ENCODE data around the gene TBC1D19.
A peak's percentile ranks its signal among the peaks of the same experiment; 100 is the strongest.

TBC1D19 gene

GRCh38 chr4:26785810-26786209 is 201.9 kb downstream of the TBC1D19 start:
- DNase-seq: no peak

- DNase-seq: no peak
Observed at GRCh38 chr4:26786916-26787315, 203.0 kb downstream of the TBC1D19 start.

GRCh38 chr4:26787461-26788340 is 203.8 kb downstream of the TBC1D19 start:
- peak; percentile 35 for DNase-seq

GRCh38 chr4:26788341-26788733 is 204.5 kb downstream of the TBC1D19 start:
- no peak for DNase-seq

- no peak for DNase-seq
Observed at GRCh38 chr4:26789208-26789607, 205.3 kb downstream of the TBC1D19 start.

- no peak for DNase-seq
Observed at GRCh38 chr4:26791346-26791745, 207.5 kb downstream of the TBC1D19 start.

- DNase-seq: no peak
Observed at GRCh38 chr4:26792639-26793038, 208.8 kb downstream of the TBC1D19 start.

GRCh38 chr4:26793735-26794134 is 209.9 kb downstream of the TBC1D19 start:
- DNase-seq: no peak

GRCh38 chr4:26796081-26796480 is 212.2 kb downstream of the TBC1D19 start:
- DNase-seq: no peak

GRCh38 chr4:26802790-26803189 is 218.9 kb downstream of the TBC1D19 start:
- no peak for DNase-seq

GRCh38 chr4:26803211-26803861 is 219.5 kb downstream of the TBC1D19 start:
- DNase-seq: no peak

GRCh38 chr4:26804451-26804850 is 220.6 kb downstream of the TBC1D19 start:
- DNase-seq: no peak

GRCh38 chr4:26804925-26805324 is 221.0 kb downstream of the TBC1D19 start:
- DNase-seq: no peak

Data from kidney glomerular epithelial cell (primary cell).